Retinal pigment epithelial cell (primary cell): Measurements from ENCODE around the gene GABRG3.

Experiments
- DNase-seq: peaks from one replicate; pipeline ENCODE4 v3.0.0-alpha.2; 2010; ENCODE audit warnings: low read depth
- H3K4me3 ChIP-seq: 2 replicates; pipeline ENCODE4 v1.5.1; 2011; ENCODE audit warnings: mild to moderate bottlenecking, low read length, control low read depth, moderate library complexity
- TF ChIP-seq, protein P1 (sequence below): conservative IDR thresholded peaks from 2 replicates; pipeline ENCODE4 v1.5.1; 2011; ENCODE audit warnings: low read depth, low read length, control low read depth, inconsistent platforms

The GABRG3 gene

GRCh38 chr15:27254801-27255200, 283.8 kb downstream of the GABRG3 start:
- DNase-seq, result no peak
- no peak overlapping the region for H3K4me3 ChIP-seq
- TF ChIP-seq, protein P1, sequence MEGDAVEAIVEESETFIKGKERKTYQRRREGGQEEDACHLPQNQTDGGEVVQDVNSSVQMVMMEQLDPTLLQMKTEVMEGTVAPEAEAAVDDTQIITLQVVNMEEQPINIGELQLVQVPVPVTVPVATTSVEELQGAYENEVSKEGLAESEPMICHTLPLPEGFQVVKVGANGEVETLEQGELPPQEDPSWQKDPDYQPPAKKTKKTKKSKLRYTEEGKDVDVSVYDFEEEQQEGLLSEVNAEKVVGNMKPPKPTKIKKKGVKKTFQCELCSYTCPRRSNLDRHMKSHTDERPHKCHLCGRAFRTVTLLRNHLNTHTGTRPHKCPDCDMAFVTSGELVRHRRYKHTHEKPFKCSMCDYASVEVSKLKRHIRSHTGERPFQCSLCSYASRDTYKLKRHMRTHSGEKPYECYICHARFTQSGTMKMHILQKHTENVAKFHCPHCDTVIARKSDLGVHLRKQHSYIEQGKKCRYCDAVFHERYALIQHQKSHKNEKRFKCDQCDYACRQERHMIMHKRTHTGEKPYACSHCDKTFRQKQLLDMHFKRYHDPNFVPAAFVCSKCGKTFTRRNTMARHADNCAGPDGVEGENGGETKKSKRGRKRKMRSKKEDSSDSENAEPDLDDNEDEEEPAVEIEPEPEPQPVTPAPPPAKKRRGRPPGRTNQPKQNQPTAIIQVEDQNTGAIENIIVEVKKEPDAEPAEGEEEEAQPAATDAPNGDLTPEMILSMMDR, result no peak

DNA sequence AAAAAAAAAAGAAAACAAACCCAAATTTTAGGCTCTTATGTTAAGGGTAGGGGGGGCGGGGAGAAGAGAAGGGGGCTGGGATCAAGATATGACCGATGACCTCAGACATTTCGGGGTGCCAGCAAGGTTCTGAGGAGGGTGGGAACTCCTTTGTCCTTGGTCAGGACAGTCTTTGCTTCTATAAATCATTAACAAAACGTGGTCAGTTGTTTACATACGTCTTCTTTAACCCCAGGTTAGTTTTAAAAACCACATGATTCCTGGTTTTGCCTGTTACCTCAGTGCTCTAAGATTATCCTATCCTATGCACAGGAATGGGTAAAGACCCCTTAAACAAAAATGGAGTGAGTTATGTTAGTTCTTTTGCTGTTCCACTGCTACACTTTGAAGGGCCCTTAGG, 285.5 kb downstream of the GABRG3 start:
- DNase-seq, result no peak
- no peak overlapping the region for H3K4me3 ChIP-seq
- TF ChIP-seq, protein P1, result no peak

DNA sequence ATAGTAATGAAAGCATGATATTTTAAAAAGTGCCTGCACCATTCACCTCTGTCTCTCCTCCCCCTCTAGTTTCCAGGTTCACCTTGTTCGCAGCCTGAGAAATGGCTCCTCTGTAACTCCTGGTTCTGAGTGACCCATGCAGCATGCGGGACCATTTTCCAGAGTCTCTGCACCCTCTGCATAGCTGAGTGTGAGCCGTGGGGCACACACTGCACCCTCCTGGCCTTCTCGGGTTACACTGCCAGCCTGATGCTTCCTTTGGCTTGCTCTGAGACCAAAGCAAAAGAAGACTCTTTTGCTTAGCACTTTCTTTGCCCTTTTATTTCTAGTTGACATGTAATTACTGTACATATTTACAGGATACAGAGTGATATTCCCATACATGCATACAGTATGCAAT, 287.3 kb downstream of the GABRG3 start:
- no peak overlapping the region for H3K4me3 ChIP-seq
- no peak for DNase-seq
- TF ChIP-seq, protein P1, result no peak

GRCh38 chr15:27260523-27260922, 289.5 kb downstream of the GABRG3 start:
- TF ChIP-seq, protein P1, result no peak
- H3K4me3 ChIP-seq, result no peak overlapping the region

DNA sequence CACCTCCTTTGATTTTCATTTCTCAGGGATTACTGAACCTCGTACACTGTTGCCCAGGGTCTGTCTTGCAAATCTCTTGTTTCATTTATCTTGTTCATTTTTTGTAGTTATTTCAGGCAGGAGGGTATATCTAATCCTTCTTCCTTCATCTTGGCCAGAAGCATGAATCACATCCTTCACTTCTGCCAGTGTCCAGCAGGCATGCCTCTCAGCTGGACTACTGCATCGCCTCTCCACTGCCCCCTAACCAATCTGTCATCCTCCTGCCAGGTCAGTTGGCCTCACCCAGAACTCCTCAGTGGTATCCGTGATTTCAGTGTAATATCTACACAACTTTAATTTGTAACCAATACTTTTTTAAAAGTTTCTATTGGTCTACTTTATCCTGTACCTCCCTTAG, 297.9 kb downstream of the GABRG3 start:
- TF ChIP-seq, protein P1, result no peak

More at GRCh38 chr15:27260523-27260922, 289.5 kb downstream of the GABRG3 start:
- no peak for DNase-seq

GRCh38 chr15:27271258-27271657, 300.3 kb downstream of the GABRG3 start:
- DNase-seq, result no peak
- TF ChIP-seq, protein P1, result no peak
- no peak overlapping the region for H3K4me3 ChIP-seq

More for the DNA sequence above, 297.9 kb downstream of the GABRG3 start:
- no peak for DNase-seq
- H3K4me3 ChIP-seq, result no peak overlapping the region

- TF ChIP-seq, protein P1, result no peak
- no peak for DNase-seq
- no peak overlapping the region for H3K4me3 ChIP-seq
Measured at GRCh38 chr15:27272427-27272826, 301.4 kb downstream of the GABRG3 start.
